HG03103 (cell line): ENCODE data around the gene HORMAD2.

Source experiments
- ATAC-seq: cut with Tn5 transposase; IDR thresholded peaks from one replicate; pipeline ENCODE4 v1.9.1; 2021; ENCODE audit warnings: low read depth; ENCODE audit not compliant: unreplicated experiment

Gene HORMAD2

GRCh38 chr22:30222321-30222720 is 142.1 kb downstream of the HORMAD2 start:
- no peak for ATAC-seq

GRCh38 chr22:30223303-30223702 is 143.0 kb downstream of the HORMAD2 start:
- ATAC-seq: no peak

- ATAC-seq: no peak
These were observed 144.0 kb downstream of the HORMAD2 start for GRCh38 chr22:30224161-30224857.

- no peak for ATAC-seq
These were observed 145.1 kb downstream of the HORMAD2 start for GRCh38 chr22:30225220-30225927.

- ATAC-seq: no peak
These were observed 146.0 kb downstream of the HORMAD2 start for GRCh38 chr22:30226192-30226832.
